Lower lobe of right lung (tissue), 2 donors: ENCODE measurements around the gene GLO1. TPM values are rescaled to one million over a fixed set of nuclear protein-coding genes. Genes with fewer than 3 reads are reported as not detected.

ENCODE experiments used
- ATAC-seq, 2 donors: fragments of 200-7000 bp; cut with Tn5 transposase; one replicate each; pipeline ENCODE4 v1.9.1; 2020 to 2022; ENCODE audit warnings: mild to moderate bottlenecking in 2 of 2, moderate library complexity in 2 of 2
- DNase-seq: peaks from one replicate; pipeline ENCODE4 v3.0.0-alpha.2; 2020
- H3K27ac ChIP-seq: fragments of 200-600 bp; one replicate; pipeline ENCODE4 v1.8.0; 2022
- H3K27me3 ChIP-seq: fragments of 200-600 bp; one replicate; pipeline ENCODE4 v1.8.0; 2022; ENCODE audit warnings: low read depth
- H3K36me3 ChIP-seq: fragments of 200-600 bp; one replicate; pipeline ENCODE4 v1.8.0; 2022; ENCODE audit warnings: mild to moderate bottlenecking
- H3K4me1 ChIP-seq: fragments of 200-600 bp; one replicate; pipeline ENCODE4 v1.8.0; 2022
- H3K4me3 ChIP-seq: fragments of 200-600 bp; one replicate; pipeline ENCODE4 v1.8.0; 2022; ENCODE audit warnings: mild to moderate bottlenecking
- H3K9me3 ChIP-seq: fragments of 200-600 bp; one replicate; pipeline ENCODE4 v1.8.0; 2022
- intact Hi-C: fragments of 100-400 bp; cut with DNase I; formaldehyde crosslinking; loops from one replicate; pipeline ENCODE4 v1.11.0; 2022
- total RNA-seq: library from RNA; stranded (reverse); fragmentation: NEBNext Ultra II Directional; extraction: Animal tissue kit (Norgen Biotek cat#: 25700); gene quantifications from one replicate; pipeline ENCODE4 v1.2.1, GENCODE V29; 2021
- TF ChIP-seq, protein P1 (sequence below): fragments of 200-600 bp; IDR thresholded peaks from one replicate; pipeline ENCODE4 v1.8.0; 2022; ENCODE audit warnings: antibody characterized with exemption, mild to moderate bottlenecking
- donor health status: DM: no; HTN: yes; CAD: no; lungs with severe emphysema.

GLO1 gene
- total RNA-seq, 1 donor from 2014 or later, result 83.9 TPM

DNA sequence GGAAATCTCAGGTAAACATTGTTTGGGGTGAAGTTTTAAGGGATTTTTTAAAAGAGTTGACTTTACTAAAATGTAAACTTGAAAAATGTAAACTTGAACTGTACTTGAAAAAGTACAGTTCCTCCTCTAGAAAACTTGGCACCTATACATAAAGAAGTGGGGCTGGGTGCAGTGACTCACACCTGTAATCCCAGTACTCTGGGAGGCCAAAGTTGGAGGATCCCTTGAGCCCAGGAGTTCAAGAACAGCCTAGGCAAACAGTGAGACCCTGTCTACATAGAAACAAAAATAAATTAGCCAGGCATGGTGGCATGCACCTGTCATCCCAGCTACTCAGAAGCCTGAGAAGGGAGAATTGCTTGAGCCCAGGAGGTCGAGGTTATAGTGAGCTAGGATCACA, 70.5 kb downstream of the GLO1 start:
- Histone ChIP-seq H3K27me3 (no peaks in the 10 kb centered on the region), H3K36me3 (no peaks in the 10 kb centered on the region), H3K4me1 (peaks cover 17% of the 10 kb centered on the region), H3K4me3 (no peak overlapping the region), H3K27ac (no peak overlapping the region), H3K9me3 (no peaks in the 10 kb centered on the region)
- intact Hi-C loops, result no loop called here
- ATAC-seq, result peak; percentile 57 to 79
- TF ChIP-seq, protein P1, sequence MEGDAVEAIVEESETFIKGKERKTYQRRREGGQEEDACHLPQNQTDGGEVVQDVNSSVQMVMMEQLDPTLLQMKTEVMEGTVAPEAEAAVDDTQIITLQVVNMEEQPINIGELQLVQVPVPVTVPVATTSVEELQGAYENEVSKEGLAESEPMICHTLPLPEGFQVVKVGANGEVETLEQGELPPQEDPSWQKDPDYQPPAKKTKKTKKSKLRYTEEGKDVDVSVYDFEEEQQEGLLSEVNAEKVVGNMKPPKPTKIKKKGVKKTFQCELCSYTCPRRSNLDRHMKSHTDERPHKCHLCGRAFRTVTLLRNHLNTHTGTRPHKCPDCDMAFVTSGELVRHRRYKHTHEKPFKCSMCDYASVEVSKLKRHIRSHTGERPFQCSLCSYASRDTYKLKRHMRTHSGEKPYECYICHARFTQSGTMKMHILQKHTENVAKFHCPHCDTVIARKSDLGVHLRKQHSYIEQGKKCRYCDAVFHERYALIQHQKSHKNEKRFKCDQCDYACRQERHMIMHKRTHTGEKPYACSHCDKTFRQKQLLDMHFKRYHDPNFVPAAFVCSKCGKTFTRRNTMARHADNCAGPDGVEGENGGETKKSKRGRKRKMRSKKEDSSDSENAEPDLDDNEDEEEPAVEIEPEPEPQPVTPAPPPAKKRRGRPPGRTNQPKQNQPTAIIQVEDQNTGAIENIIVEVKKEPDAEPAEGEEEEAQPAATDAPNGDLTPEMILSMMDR, result no peak
- no peak for DNase-seq

DNA sequence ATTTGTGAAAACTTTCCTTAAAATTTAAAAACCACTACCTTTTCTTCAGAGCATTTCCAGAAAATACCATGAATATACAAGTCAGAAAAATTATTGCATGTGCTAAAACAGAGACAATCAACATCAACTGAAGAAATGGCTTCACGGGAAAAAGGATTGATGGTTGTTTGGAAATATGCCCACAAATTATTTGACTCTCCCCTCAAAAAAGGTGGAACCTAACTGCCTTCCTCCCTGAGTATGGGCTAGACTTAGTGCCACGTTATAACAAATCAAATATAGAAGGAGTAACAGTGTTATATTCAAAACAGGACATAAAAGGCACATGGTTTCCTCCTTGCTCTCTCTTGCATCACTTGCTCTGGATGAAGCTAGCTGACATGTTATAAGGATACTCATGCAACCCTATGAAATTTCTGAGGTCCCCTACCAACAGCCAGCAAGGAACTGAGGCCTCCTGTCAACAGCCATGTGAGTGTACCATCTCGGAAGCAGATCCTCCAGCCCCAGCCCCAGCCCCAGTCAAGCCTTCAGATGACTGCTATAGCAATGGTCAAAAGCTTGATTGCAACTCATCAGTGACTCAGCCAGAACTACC, 71.7 kb downstream of the GLO1 start:
- Histone ChIP-seq H3K4me3 (no peak overlapping the region), H3K4me1 (peaks cover 14% of the 10 kb centered on the region), H3K27ac (no peak overlapping the region), H3K36me3 (no peaks in the 10 kb centered on the region), H3K9me3 (no peaks in the 10 kb centered on the region), H3K27me3 (no peaks in the 10 kb centered on the region)
- TF ChIP-seq, protein P1, result no peak
- ATAC-seq, result peak in 1 of 2 donors; percentile 16
- intact Hi-C loops, result no loop called here
- DNase-seq, result no peak

Other genes with a start within 250 kb of the GLO1 start
- gene BTBD9, start 63.2 kb downstream of the GLO1 start, total RNA-seq, result 49.7 TPM
- gene DNAH8, start 12.2 kb upstream of the GLO1 start, total RNA-seq, result 0.03 TPM